H9 (cell line): ENCODE results near the gene ZHX3. TPM values are rescaled to one million over a fixed set of nuclear protein-coding genes. Genes with fewer than 3 reads are reported as not detected.

Source experiments
- DNase-seq: peaks from one replicate; pipeline ENCODE4 v3.0.0-alpha.2; 2017
- H2AFZ ChIP-seq: one replicate; pipeline ENCODE4 v1.6.1; 2013; ENCODE audit warnings: mild to moderate bottlenecking, low read length, control low read depth, moderate library complexity
- H2AK5ac ChIP-seq: 2 replicates; pipeline ENCODE4 v1.6.1; 2013; ENCODE audit warnings: low read length, control low read depth, mixed read lengths; ENCODE audit not compliant: insufficient read length
- H2BK120ac ChIP-seq: one replicate; pipeline ENCODE4 v1.6.1; 2013; ENCODE audit warnings: low read depth, mild to moderate bottlenecking, low read length, control low read depth, inconsistent platforms; ENCODE audit not compliant: poor library complexity, severe bottlenecking
- H2BK12ac ChIP-seq: 2 replicates; pipeline ENCODE4 v1.6.1; 2013; ENCODE audit warnings: low read length, control low read depth, mixed read lengths, low read depth; ENCODE audit not compliant: insufficient read length
- H2BK15ac ChIP-seq: 2 replicates; pipeline ENCODE4 v1.6.1; 2013; ENCODE audit warnings: low read depth, low read length, control low read depth
- H2BK20ac ChIP-seq: one replicate; pipeline ENCODE4 v1.6.1; 2013; ENCODE audit warnings: low read depth, mild to moderate bottlenecking, low read length, control low read depth, inconsistent platforms; ENCODE audit not compliant: poor library complexity, severe bottlenecking
- H2BK5ac ChIP-seq: 2 replicates; pipeline ENCODE4 v1.6.1; 2013; ENCODE audit warnings: low read length, control low read depth, mixed read lengths; ENCODE audit not compliant: insufficient read length
- H3K14ac ChIP-seq: 2 replicates; pipeline ENCODE4 v1.6.1; 2013; ENCODE audit warnings: low read length, control low read depth; ENCODE audit not compliant: insufficient read depth
- H3K18ac ChIP-seq: 2 replicates; pipeline ENCODE4 v1.6.1; 2013; ENCODE audit warnings: low read depth, mild to moderate bottlenecking, mixed read lengths, low read length, control low read depth; ENCODE audit not compliant: insufficient read length
- H3K23ac ChIP-seq: 2 replicates; pipeline ENCODE4 v1.6.1; 2013; ENCODE audit warnings: low read length, control low read depth, mixed read lengths, low read depth; ENCODE audit not compliant: insufficient read length
- H3K23me2 ChIP-seq: 2 replicates; pipeline ENCODE4 v1.6.1; 2013; ENCODE audit warnings: low read depth, mild to moderate bottlenecking, mixed read lengths, low read length, control low read depth; ENCODE audit not compliant: insufficient read length, poor library complexity, severe bottlenecking
- H3K27ac ChIP-seq: 2 replicates; pipeline ENCODE4 v1.5.1; 2013; ENCODE audit warnings: low read length, control low read depth, mixed read lengths, low read depth; ENCODE audit not compliant: insufficient read length
- H3K27me3 ChIP-seq: 2 replicates; pipeline ENCODE4 v1.6.1; 2013; ENCODE audit warnings: low read length, control low read depth, inconsistent platforms; ENCODE audit not compliant: insufficient read depth
- H3K4ac ChIP-seq: 2 replicates; pipeline ENCODE4 v1.6.1; 2013; ENCODE audit warnings: low read depth, mild to moderate bottlenecking, control low read depth, inconsistent platforms, low read length, moderate library complexity
- H3K4me1 ChIP-seq: 2 replicates; pipeline ENCODE4 v1.6.1; 2013; ENCODE audit warnings: low read length, control low read depth, inconsistent platforms; ENCODE audit not compliant: insufficient read depth
- H3K4me2 ChIP-seq: 2 replicates; pipeline ENCODE4 v1.6.1; 2013; ENCODE audit warnings: low read length, control low read depth, mixed read lengths; ENCODE audit not compliant: insufficient read length, insufficient read depth
- H3K56ac ChIP-seq: 2 replicates; pipeline ENCODE4 v1.6.1; 2013; ENCODE audit warnings: low read depth, mild to moderate bottlenecking, mixed read lengths, low read length, control low read depth; ENCODE audit not compliant: insufficient read length
- H3K79me1 ChIP-seq: 2 replicates; pipeline ENCODE4 v1.6.1; 2013; ENCODE audit warnings: low read depth, mild to moderate bottlenecking, moderate library complexity, low read length, control low read depth, inconsistent platforms; ENCODE audit not compliant: insufficient read depth, poor library complexity, severe bottlenecking
- H3K79me2 ChIP-seq: 2 replicates; pipeline ENCODE4 v1.6.1; 2013; ENCODE audit warnings: low read length, control low read depth, inconsistent platforms; ENCODE audit not compliant: insufficient read depth
- H3K9ac ChIP-seq: 2 replicates; pipeline ENCODE4 v1.6.1; 2013; ENCODE audit warnings: low read length, control low read depth, mixed read lengths; ENCODE audit not compliant: insufficient read length; ENCODE audit errors: extremely low read depth
- H3K9me3 ChIP-seq: one replicate; pipeline ENCODE4 v1.6.1; 2013; ENCODE audit warnings: low read depth, low read length, inconsistent platforms; ENCODE audit not compliant: control insufficient read depth
- H3T11ph ChIP-seq: one replicate; pipeline ENCODE4 v1.6.1; 2013; ENCODE audit warnings: mild to moderate bottlenecking, low read length, control low read depth, inconsistent platforms
- H4K20me1 ChIP-seq: one replicate; pipeline ENCODE4 v1.6.1; 2013; ENCODE audit not compliant: control insufficient read depth, insufficient read length, insufficient read depth
- H4K5ac ChIP-seq: 2 replicates; pipeline ENCODE4 v1.6.1; 2013; ENCODE audit warnings: low read depth, mild to moderate bottlenecking, mixed read lengths, low read length, control low read depth; ENCODE audit not compliant: insufficient read length
- H4K8ac ChIP-seq: replicated peaks from 2 replicates; pipeline ENCODE4 v1.6.1; 2013; ENCODE audit warnings: low read length, control low read depth, mixed read lengths, low read depth; ENCODE audit not compliant: insufficient read length
- H4K91ac ChIP-seq: 2 replicates; pipeline ENCODE4 v1.6.1; 2013; ENCODE audit warnings: low read depth, mild to moderate bottlenecking, moderate library complexity, mixed read lengths, low read length, control low read depth; ENCODE audit not compliant: insufficient read length
- H3K27ac Mint-ChIP-seq, 3 experiments: 2 replicates in 2 of 3; 3 replicates in 1 of 3; pipeline ENCODE4 v1.8.0; 2020 to 2021; ENCODE audit warnings: mixed read lengths in 3 of 3, mild to moderate bottlenecking in 1 of 3, moderate library complexity in 1 of 3
- H3K27me3 Mint-ChIP-seq: 2 replicates; pipeline ENCODE4 v1.8.0; 2021; ENCODE audit warnings: low read depth, mild to moderate bottlenecking, moderate library complexity, mixed read lengths
- H3K36me3 Mint-ChIP-seq, 3 experiments: 2 replicates in 2 of 3; 3 replicates in 1 of 3; pipeline ENCODE4 v1.8.0; 2020 to 2021; ENCODE audit warnings: low read depth in 3 of 3, mixed read lengths in 3 of 3; ENCODE audit not compliant: insufficient read depth in 1 of 3
- H3K4me1 Mint-ChIP-seq, 2 experiments: 2 replicates each; pipeline ENCODE4 v1.8.0; 2020; ENCODE audit warnings: mixed read lengths in 2 of 2
- H3K4me3 Mint-ChIP-seq, 2 experiments: 2 replicates in 1 of 2; 3 replicates in 1 of 2; pipeline ENCODE4 v1.8.0; 2020 to 2021; ENCODE audit warnings: mild to moderate bottlenecking in 2 of 2, mixed read lengths in 2 of 2, moderate library complexity in 1 of 2
- H3K9me3 Mint-ChIP-seq, 2 experiments: 2 replicates in 1 of 2; 3 replicates in 1 of 2; pipeline ENCODE4 v1.8.0; 2020; ENCODE audit warnings: mild to moderate bottlenecking in 2 of 2, mixed read lengths in 2 of 2, moderate library complexity in 1 of 2
- CTCF ChIP-seq: fragments of 200-600 bp; sonication (generic); conservative IDR thresholded peaks from 3 replicates; pipeline ENCODE4 v1.8.0; 2021; ENCODE audit warnings: antibody characterized with exemption, mild to moderate bottlenecking
- WGBS: extraction: QIAGEN DNeasy Blood & Tissue Kit; methylation state at CpG from one replicate; pipeline ENCODE4 v1.1.7; 2013; ENCODE audit warnings: missing lambda C conversion rate, low lambda C conversion rate, mixed read lengths; ENCODE audit not compliant: insufficient read length; ENCODE audit errors: extremely low coverage; 5-methylcytosine and 5-hydroxymethylcytosine counted together
- total RNA-seq: library from RNA; stranded (reverse); gene quantifications from 2 replicates; pipeline ENCODE4 v1.2.1, GENCODE V29; 2021

The ZHX3 gene
- total RNA-seq, 1 experiment from 2014 or later: 4.4 TPM

GRCh38 chr20:41221614-41222218 lies 95.8 kb downstream of the ZHX3 start:
- Mint-ChIP-seq H3K27me3 (peaks cover 1% of the 10 kb centered on the region; the same call in 1 of the 2 replicates), H3K36me3 (no peaks in the 10 kb centered on the region)
- H3K9me3 ChIP-seq: no peaks in the 10 kb centered on the region

More at GRCh38 chr20:41221614-41222218, 95.8 kb downstream of the ZHX3 start:
- Histone ChIP-seq H2BK12ac (no peak overlapping the region), H3K23me2 (no peaks in the 10 kb centered on the region), H4K8ac (no peak overlapping the region), H3K9ac (no peak overlapping the region), H3K4ac (no peak overlapping the region), H3K4me1 (no peaks in the 10 kb centered on the region), H3K27me3 (no peaks in the 10 kb centered on the region), H2BK120ac (no peak overlapping the region), H3T11ph (no peak overlapping the region), H4K5ac (no peak overlapping the region), H2BK5ac (no peak overlapping the region), H3K14ac (no peak overlapping the region), H4K91ac (no peak overlapping the region), H2BK20ac (no peak overlapping the region), H2AFZ (no peak overlapping the region), H2BK15ac (no peak overlapping the region), H3K56ac (no peak overlapping the region), H4K20me1 (no peaks in the 10 kb centered on the region), H3K18ac (no peak overlapping the region), H2AK5ac (no peak overlapping the region), H3K79me1 (no peaks in the 10 kb centered on the region), H3K4me2 (no peak overlapping the region), H3K27ac (no peak overlapping the region), H3K79me2 (no peaks in the 10 kb centered on the region), H3K23ac (no peak overlapping the region)
- H3K27ac Mint-ChIP-seq: no peak overlapping the region
- H3K9me3 Mint-ChIP-seq: no peaks in the 10 kb centered on the region
- DNase-seq: no peak
- H3K4me1 Mint-ChIP-seq: no peaks in the 10 kb centered on the region
- WGBS: no CpG with 5 or more reads among the region's 5 CpGs
- TF ChIP-seq CTCF: no peak
- no peak overlapping the region for H3K4me3 Mint-ChIP-seq
